GM12872 (cell line): ENCODE results near the gene JCHAIN.

Experiments
- TF ChIP-seq, protein P1 (sequence below): IDR thresholded peaks from 3 replicates; pipeline ENCODE4 v1.5.1; 2011; ENCODE audit warnings: low read depth, mild to moderate bottlenecking, low read length, moderate library complexity; ENCODE audit not compliant: insufficient read depth

The JCHAIN gene

DNA sequence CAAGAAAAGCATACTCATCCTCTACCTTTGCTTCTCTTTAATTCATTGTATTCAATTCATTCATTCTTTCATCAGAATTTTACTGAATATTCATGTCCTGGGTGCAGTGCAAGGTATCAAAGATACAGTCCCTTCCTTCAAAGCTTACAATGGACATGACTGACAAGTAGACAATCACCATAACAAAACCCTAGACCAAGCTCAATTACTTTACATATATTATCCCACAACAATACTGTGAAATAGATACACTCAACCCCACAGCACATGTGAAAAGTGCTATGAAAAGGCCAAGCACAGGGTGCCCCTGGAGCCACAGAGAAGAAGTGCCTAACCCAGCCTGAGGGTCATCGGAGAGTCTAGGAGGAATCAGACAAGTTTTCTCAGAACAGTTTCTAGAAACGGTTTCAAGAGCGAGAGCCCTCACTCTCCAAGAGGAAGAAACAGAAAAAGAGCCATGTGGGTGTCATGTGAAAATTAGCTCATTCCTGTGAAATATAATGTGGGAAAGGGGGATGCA is 58.9 kb downstream of the JCHAIN start:
- TF ChIP-seq, protein P1, sequence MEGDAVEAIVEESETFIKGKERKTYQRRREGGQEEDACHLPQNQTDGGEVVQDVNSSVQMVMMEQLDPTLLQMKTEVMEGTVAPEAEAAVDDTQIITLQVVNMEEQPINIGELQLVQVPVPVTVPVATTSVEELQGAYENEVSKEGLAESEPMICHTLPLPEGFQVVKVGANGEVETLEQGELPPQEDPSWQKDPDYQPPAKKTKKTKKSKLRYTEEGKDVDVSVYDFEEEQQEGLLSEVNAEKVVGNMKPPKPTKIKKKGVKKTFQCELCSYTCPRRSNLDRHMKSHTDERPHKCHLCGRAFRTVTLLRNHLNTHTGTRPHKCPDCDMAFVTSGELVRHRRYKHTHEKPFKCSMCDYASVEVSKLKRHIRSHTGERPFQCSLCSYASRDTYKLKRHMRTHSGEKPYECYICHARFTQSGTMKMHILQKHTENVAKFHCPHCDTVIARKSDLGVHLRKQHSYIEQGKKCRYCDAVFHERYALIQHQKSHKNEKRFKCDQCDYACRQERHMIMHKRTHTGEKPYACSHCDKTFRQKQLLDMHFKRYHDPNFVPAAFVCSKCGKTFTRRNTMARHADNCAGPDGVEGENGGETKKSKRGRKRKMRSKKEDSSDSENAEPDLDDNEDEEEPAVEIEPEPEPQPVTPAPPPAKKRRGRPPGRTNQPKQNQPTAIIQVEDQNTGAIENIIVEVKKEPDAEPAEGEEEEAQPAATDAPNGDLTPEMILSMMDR = no peak

GRCh38 chr4:70606459-70606858 is 59.8 kb downstream of the JCHAIN start:
- TF ChIP-seq, protein P1 = no peak
